RCC 7860 (cell line): ENCODE data around the gene CCNY.

ENCODE experiments used
- DNase-seq: peaks from one replicate; pipeline ENCODE4 v3.0.0-alpha.2; 2015; ENCODE audit warnings: low spot score
- FAIRE-seq: peaks from 2 replicates; lab custom pipeline; 2012; peaks lifted over from hg19 to GRCh38; lab: Jason Lieb, UNC

Gene CCNY

DNA sequence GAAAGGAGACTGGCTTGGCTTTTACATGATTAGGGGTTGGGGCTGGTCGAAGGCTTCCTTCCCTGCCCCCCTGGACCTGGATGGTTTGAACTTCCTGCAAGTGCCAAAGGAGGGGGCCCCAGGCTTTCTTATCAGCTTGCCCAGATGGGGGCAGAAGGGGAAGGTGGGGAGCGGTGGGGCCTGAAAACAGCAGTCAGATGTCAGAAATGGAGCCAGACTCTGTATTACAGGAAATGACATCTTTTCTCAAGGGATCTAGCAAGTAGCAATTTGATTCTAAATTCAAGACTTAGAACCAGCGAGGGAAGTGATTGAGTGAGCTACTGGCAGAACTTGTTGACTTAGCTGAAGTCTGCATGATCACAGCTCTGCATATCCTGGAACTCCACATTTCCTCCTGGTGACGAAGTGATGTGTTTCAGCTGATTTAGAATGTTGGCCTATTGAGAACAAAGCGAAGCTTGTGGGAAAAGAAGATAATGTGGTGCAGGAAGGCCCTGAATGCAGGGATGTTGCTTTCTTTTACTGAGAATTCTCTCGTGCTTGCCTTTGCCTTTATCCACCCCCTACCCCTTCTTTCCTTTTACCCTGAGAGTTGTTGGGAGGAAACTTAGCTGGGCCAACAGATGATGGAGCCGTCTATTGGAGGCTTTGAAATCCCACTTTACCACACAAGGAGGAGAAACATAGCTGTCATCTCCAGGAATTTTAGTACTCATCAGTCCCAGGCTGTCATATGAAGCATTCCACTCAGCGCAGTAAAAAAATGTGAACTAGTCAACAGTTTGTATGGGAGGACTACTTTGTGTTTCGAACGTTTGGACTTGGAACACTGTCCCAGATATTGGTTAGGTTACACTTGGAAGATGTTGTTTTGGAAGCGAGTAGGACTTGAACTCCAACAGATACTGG lies 43.2 kb downstream of the CCNY start:
- no peak for DNase-seq
- no peak for FAIRE-seq

DNA sequence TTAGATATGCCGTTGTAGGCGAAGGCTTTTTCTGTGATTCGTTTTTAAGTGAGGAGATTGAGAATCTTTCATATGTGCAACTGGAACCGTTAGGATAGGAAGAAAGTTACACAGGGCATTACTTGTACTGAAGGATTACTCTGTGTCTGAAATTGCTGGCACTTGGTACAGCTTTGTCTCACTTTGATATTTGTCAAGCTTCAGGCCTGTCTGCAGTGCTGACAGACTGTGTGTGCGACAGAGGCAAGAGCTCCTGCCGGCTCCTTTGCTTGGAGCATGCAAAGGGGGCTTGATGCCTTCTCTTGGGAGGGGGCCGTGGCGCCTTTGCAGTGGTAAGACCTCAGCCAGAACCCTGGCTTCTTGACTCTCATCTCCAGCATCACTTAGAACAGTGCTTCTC lies 45.8 kb downstream of the CCNY start:
- no peak for DNase-seq
- FAIRE-seq, result no peak

DNA sequence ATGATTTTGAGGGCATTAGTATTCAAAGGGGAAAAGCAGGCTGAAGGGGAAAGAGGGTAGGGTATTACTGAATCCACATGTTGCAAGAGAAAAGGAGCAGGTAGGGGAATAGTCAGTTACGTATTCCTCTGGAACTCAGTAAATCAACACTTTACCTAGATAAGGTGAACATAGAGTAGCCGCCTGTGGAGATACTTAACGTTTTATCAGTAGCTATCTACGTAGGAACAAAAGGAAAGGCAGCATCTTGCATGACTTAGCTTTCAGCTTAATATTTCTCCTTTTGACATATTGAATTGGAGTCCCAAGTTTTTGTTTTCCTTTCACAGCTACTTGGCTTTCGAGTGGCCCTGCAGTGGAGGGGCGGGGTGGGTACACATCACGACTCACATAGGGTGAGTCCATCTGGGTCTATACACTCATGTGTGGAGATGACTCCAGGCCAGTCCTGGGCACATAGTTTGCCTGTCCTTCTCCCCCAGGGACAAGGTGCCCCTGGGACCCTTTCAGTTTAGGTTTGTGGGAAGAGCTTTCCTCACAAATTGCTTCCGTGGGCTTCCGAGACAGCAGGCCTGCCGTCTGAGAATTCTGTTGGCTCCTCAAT lies 48.1 kb downstream of the CCNY start:
- DNase-seq, result no peak
- FAIRE-seq, result no peak

GRCh38 chr10:35386594-35387174 lies 50.4 kb downstream of the CCNY start:
- DNase-seq (no peak), FAIRE-seq (peak; percentile 16)

- no peak for DNase-seq
- FAIRE-seq, result no peak
Measured at GRCh38 chr10:35387768-35388167, 51.5 kb downstream of the CCNY start.

DNA sequence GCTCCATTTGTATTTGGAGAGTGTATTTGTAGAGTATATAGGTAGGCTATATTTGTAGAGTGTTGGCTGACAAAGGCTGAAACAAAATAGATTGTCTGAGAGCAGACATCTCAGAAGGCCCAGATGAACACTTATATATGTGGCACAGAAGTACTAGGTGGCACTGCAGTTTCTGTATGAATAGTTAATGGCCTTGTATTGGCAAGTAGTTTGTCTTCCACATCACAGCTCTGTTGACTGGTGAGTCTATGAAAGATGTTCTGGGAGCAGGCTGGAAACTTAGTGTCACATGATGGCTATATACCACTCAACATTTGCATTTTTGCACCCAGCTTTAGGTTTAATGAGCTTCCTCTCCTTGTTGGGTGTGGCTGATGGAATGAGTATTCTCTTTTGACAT lies 51.9 kb downstream of the CCNY start:
- DNase-seq, result no peak

DNA sequence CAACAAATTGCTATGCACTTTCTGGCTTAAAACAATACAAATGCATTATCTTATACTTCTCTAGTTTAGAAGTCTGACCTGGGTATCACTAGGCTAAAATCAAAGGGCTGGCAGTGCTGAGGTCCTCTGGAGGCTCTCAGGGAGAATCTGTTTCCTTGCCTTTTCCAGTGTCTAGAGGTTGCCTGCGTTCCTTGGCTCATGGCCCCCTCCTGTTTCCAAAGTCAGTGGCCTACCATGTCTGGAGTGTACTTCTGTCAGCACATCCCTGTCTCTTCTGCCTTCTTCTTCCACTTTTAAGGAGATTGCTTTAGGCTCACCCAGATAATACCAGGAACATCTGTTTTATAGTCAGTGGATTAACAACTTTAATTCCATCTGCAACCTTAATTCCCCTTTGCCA lies 52.4 kb downstream of the CCNY start:
- DNase-seq (no peak), FAIRE-seq (no peak)

More for the DNA sequence above, 51.9 kb downstream of the CCNY start:
- no peak for FAIRE-seq

DNA sequence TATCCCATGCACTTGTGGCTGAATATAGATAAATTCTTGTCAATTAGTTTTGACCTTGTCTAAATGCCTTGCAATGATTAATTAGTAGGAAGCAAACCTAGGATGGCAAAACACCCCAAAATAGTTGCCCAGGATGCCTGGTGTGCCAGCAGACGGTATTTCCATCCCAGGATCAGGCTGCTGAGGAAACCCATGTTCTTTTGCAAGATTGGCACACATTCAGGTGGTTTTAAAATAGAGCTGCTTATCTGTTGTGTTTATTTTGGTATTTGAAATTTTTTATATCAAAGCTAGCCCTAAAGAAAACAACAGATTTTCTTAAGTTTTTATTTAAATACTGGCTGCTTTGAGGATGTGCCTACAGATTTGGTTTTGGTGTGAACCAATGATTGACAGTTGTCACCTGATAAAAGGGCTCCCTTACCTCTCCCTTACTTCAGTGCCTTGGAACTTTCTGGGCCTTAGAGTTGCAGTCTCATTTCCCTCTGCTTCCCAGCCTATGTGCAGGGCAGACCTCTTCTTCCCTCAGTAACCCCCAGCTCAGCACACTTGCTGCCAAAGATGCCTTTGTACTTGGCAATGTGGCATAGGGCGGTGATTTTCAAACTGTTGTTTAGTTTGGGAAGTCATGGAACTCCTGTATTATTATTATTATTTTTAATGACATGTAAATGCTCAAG lies 54.0 kb downstream of the CCNY start:
- no peak for DNase-seq

GRCh38 chr10:35390843-35391152 lies 54.5 kb downstream of the CCNY start:
- DNase-seq (no peak), FAIRE-seq (no peak)

More for the DNA sequence above, 54.0 kb downstream of the CCNY start:
- no peak for FAIRE-seq

GRCh38 chr10:35391153-35391953 lies 55.0 kb downstream of the CCNY start:
- no peak for DNase-seq
- no peak for FAIRE-seq

DNA sequence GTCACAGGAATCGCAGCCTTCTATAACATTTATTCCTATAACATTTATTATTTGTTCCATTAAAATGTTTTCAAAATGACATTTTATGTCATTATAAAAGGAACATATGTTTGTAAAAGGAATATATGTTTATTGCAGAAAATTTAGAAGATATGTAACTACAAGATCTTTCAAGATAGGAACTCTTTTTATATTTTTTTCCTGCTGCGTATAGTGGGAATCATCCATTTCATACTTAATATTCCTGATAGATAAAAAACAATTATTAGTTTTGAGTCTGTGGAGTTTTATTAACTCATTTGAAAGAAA lies 55.6 kb downstream of the CCNY start:
- FAIRE-seq, result no peak
- no peak for DNase-seq

DNA sequence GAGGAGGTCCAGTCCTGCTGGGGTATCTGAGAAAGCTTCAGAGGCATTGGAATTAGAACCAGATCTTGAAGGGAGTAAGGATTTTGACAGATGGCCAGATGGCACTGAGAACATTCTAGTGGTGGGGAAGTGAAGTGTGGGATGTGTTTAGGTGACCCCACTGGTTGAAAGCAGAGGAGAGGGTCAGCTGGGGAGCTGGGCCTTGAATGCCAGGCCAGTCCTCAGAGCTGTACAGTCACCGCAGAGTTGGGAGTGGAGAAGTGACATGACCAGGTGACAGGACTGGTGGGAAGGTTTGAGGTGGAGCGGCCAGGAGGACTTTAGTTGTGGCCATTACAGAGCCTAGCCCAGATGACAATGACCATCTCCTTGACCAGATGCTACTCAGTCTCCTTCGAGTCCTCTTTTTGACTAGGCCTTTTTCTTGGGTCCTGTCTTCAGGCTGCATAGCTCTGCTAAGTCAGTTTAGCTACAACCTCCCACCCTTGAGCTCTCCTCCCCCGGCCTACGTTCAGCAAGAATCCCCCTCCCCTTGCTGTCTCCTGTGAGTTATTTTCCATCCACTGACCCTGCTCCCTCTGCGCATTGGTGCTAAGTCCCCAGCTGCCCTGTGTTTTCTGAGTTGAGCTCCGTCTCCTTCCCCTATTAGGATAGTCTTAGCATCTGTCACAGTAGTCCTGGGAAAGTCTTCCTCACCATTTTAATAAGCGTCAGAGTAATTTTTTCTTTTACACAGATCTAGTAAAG lies 56.3 kb downstream of the CCNY start:
- no peak for DNase-seq

GRCh38 chr10:35394411-35394851 lies 58.1 kb downstream of the CCNY start:
- DNase-seq (no peak), FAIRE-seq (no peak)

More for the DNA sequence above, 56.3 kb downstream of the CCNY start:
- no peak for FAIRE-seq

- FAIRE-seq, result no peak
Measured at GRCh38 chr10:35394934-35395333, 58.6 kb downstream of the CCNY start.

GRCh38 chr10:35396560-35397434 lies 60.5 kb downstream of the CCNY start:
- no peak for FAIRE-seq
- no peak for DNase-seq

More at GRCh38 chr10:35394934-35395333, 58.6 kb downstream of the CCNY start:
- no peak for DNase-seq

DNA sequence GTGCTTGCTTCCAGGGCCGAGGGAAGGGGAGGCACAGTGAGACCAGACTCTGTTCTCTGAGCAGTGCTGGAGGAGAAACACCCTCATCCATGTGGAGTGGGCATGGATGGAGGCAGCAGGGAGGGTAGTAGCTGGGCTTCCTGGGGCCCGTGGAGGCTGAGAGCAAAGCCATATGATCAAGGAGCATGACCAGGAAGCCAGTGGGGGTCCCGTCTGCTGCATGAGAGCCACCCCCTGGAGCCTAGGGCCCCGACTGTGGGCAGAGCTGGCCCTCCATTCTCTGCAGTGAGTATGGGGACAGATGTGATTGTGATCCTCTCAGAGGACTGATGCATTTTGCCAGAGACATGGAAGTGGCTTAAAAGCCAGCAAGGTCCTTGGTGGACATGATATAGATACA lies 61.6 kb downstream of the CCNY start:
- FAIRE-seq (no peak), DNase-seq (no peak)

DNA sequence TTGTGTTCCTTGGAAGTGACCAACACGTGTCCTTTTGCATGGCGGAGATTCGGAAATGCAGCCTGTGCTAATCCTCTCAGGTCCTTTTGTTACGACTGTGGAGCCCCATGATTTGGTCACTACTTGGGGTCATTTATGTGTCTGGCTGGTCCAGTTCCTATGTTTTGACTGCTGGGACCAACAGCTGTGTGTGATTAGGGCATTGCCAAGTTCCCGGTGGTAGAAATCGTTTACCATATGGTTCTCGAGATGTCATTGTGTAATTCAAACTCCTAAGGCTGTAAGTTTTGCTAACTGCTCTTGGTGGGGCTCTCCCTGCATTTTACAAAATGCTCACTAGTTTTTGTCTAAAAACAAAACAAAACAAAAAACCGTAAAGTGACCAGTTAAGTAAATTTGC lies 62.0 kb downstream of the CCNY start:
- no peak for FAIRE-seq

GRCh38 chr10:35398908-35399307 lies 62.6 kb downstream of the CCNY start:
- no peak for FAIRE-seq
- DNase-seq, result no peak

More for the DNA sequence above, 62.0 kb downstream of the CCNY start:
- DNase-seq, result no peak

GRCh38 chr10:35399414-35400009 lies 63.2 kb downstream of the CCNY start:
- FAIRE-seq (no peak), DNase-seq (no peak)
